HUDEP-2 (cell line): ENCODE measurements around the gene DNAJB13.
A peak's percentile ranks its signal among the peaks of the same experiment; 100 is the strongest.
"Not testable (repeated sequence)": the region's sequence is repeated elsewhere in the genome, so short reads cannot be mapped to it uniquely, and the experiment has no call there.

Experiments used
- DNase-seq, 76 experiments: peaks; one replicate each; lab custom pipeline; 2025; ENCODE audit not compliant: unreplicated experiment in 76 of 76; lab: John Stamatoyannopoulos, UW

Gene DNAJB13

GRCh38 chr11:73976451-73977151 is 25.8 kb downstream of the DNAJB13 start:
- DNase-seq, result no peak

GRCh38 chr11:73977856-73978519 is 27.2 kb downstream of the DNAJB13 start:
- no peak for DNase-seq

- DNase-seq, result peak in 1 of 76 experiments; percentile 9
These were observed 27.8 kb downstream of the DNAJB13 start for GRCh38 chr11:73978576-73979086.

- peak in 73 of 76 experiments; percentile 23 to 84 (median 66) for DNase-seq
These were observed 29.5 kb downstream of the DNAJB13 start for GRCh38 chr11:73980001-73980961.

- DNase-seq, result peak in 3 of 76 experiments; percentile 6 to 26 (median 23)
These were observed 30.4 kb downstream of the DNAJB13 start for GRCh38 chr11:73981051-73981805.

GRCh38 chr11:73982595-73982989 is 31.8 kb downstream of the DNAJB13 start, which contains the start of gene UCP2:
UCP2 (minus strand) TSS chr11:73982843; CDS start chr11:73978378, 4,465 bp downstream.
- DNase-seq, result peak in 72 of 76 experiments; percentile 60 to 98 (median 86)

GRCh38 chr11:73982990-73983740 is 32.3 kb downstream of the DNAJB13 start:
- DNase-seq, result peak in 75 of 76 experiments; percentile 80 to 99 (median 98)

- DNase-seq, result peak in 5 of 76 experiments; percentile 12 to 28 (median 18)
These were observed 33.1 kb downstream of the DNAJB13 start for GRCh38 chr11:73983741-73984538.

GRCh38 chr11:73985661-73986060 is 34.8 kb downstream of the DNAJB13 start:
- not testable (repeated sequence) for DNase-seq

- no peak for DNase-seq
These were observed 37.4 kb downstream of the DNAJB13 start for GRCh38 chr11:73988227-73988626.

GRCh38 chr11:73989156-73989555 is 38.3 kb downstream of the DNAJB13 start:
- peak in 4 of 76 experiments; percentile 4 to 24 (median 18) for DNase-seq

- no peak for DNase-seq
These were observed 39.9 kb downstream of the DNAJB13 start for GRCh38 chr11:73990730-73991129.

- DNase-seq, result no peak
These were observed 40.7 kb downstream of the DNAJB13 start for GRCh38 chr11:73991471-73992006.

- DNase-seq, result no peak
These were observed 44.4 kb downstream of the DNAJB13 start for GRCh38 chr11:73995247-73995646.

GRCh38 chr11:73995731-73996130 is 44.9 kb downstream of the DNAJB13 start:
- DNase-seq, result no peak

GRCh38 chr11:73996161-73996747 is 45.4 kb downstream of the DNAJB13 start:
- no peak for DNase-seq

- DNase-seq, result no peak
These were observed 46.4 kb downstream of the DNAJB13 start for GRCh38 chr11:73997120-73997770.
